Thyroid gland (tissue), 4 donors: ENCODE measurements around the gene BNIP5.

Experiments used
- POLR2A ChIP-seq, 2 donors: fragments of 450-650 bp; IDR thresholded peaks; one replicate each; pipeline ENCODE4 v1.6.1; 2017; ENCODE audit warnings: antibody characterized with exemption in 2 of 2, mild to moderate bottlenecking in 2 of 2, moderate library complexity in 1 of 2
- TF ChIP-seq, protein P1 (sequence below), 6 experiments: fragments of 200-600 bp in 3 of 6; fragments of 450-650 bp in 3 of 6; sonication (generic) in 3 of 6; IDR thresholded peaks; one replicate each; pipeline ENCODE4 v1.5.1; 2016 to 2019; ENCODE audit warnings: antibody characterized with exemption in 6 of 6, mild to moderate bottlenecking in 2 of 6, inconsistent platforms in 1 of 6, moderate library complexity in 1 of 6

- TF ChIP-seq, protein P1, sequence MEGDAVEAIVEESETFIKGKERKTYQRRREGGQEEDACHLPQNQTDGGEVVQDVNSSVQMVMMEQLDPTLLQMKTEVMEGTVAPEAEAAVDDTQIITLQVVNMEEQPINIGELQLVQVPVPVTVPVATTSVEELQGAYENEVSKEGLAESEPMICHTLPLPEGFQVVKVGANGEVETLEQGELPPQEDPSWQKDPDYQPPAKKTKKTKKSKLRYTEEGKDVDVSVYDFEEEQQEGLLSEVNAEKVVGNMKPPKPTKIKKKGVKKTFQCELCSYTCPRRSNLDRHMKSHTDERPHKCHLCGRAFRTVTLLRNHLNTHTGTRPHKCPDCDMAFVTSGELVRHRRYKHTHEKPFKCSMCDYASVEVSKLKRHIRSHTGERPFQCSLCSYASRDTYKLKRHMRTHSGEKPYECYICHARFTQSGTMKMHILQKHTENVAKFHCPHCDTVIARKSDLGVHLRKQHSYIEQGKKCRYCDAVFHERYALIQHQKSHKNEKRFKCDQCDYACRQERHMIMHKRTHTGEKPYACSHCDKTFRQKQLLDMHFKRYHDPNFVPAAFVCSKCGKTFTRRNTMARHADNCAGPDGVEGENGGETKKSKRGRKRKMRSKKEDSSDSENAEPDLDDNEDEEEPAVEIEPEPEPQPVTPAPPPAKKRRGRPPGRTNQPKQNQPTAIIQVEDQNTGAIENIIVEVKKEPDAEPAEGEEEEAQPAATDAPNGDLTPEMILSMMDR (IDR thresholded peaks at IDR 0.05) = no peak
- TF ChIP-seq POLR2A (IDR thresholded peaks at IDR 0.05) = no peak
These were observed 58.7 kb downstream of the BNIP5 start for GRCh38 chr6:36277946-36278470.
